ENCODE measurements around the gene UBE2S.

The UBE2S gene

GRCh38 chr19:55419103-55419502 lies 11.5 kb upstream of the UBE2S start:
- Histone ChIP-seq H3K36me3 (ENCODE audit: control insufficient read depth in 2 of 2, insufficient read depth in 1 of 2, low read length in 2 of 2) (no peaks in the 10 kb centered on the region), H3K4me3 (ENCODE audit: low read depth, low read length) (no peak overlapping the region), H3K4me1 (ENCODE audit: control insufficient read depth, insufficient read depth, low read length) (no peaks in the 10 kb centered on the region), H3K9me3 (ENCODE audit: control insufficient read depth, insufficient read depth, low read depth, low read length) (no peaks in the 10 kb centered on the region), H3K27ac (ENCODE audit: extremely low read depth, low read depth, low read length) (no peak overlapping the region)
- no peak for TF ChIP-seq ZNF18 (tag by site-specific recombination; IDR thresholded peaks at IDR 0.05)
- TF ChIP-seq ZNF792 (tag by site-specific recombination; IDR thresholded peaks at IDR 0.05) = no peak
- TF ChIP-seq ZNF341 (tag by site-specific recombination; IDR thresholded peaks at IDR 0.05; ENCODE audit: low read depth) = no peak
- TF ChIP-seq ZNF654 (tag by site-specific recombination; IDR thresholded peaks at IDR 0.05; ENCODE audit: low read depth) = no peak
- TF ChIP-seq ZBTB6 (tag by site-specific recombination; IDR thresholded peaks at IDR 0.05) = no peak
- no peak for TF ChIP-seq ZNF768 (tag by site-specific recombination; IDR thresholded peaks at IDR 0.05)
- TF ChIP-seq TSHZ1 (tag by site-specific recombination; IDR thresholded peaks at IDR 0.05; ENCODE audit: borderline replicate concordance) = no peak
- TF ChIP-seq PRDM10 (tag by site-specific recombination; IDR thresholded peaks at IDR 0.05) = no peak
- no peak for TF ChIP-seq ZNF600 (tag by site-specific recombination; IDR thresholded peaks at IDR 0.05)
- TF ChIP-seq OVOL3 (tag by site-specific recombination; IDR thresholded peaks at IDR 0.05) = no peak
- TF ChIP-seq ZNF248 (tag by site-specific recombination; IDR thresholded peaks at IDR 0.05) = no peak
- TF ChIP-seq ZNF529 (tag by site-specific recombination; IDR thresholded peaks at IDR 0.05; ENCODE audit: insufficient replicate concordance) = no peak
- no peak for TF ChIP-seq ZNF561 (tag by site-specific recombination; IDR thresholded peaks at IDR 0.05; ENCODE audit: borderline replicate concordance)
- no peak for TF ChIP-seq ZIC2 (tag by site-specific recombination; IDR thresholded peaks at IDR 0.05)
- CTCF ChIA-PET = interaction anchor here (0.6 to 4.2 kb wide), 21 partner anchors 9 to 545 kb away, joined by 3 to 58 read pairs (median 7); partner anchors contain the start of genes DNAAF3, FCAR and PPP6R1
- POLR2A ChIA-PET = interaction anchor here (0.7 to 1.4 kb wide), 3 partner anchors 12 to 156 kb away, joined by 4 to 11 read pairs (median 5); partner anchors contain the start of gene UBE2S

- Histone ChIP-seq H3K4me1 (ENCODE audit: control insufficient read depth, insufficient read depth, low read length) (no peaks in the 10 kb centered on the region), H3K9me3 (ENCODE audit: control insufficient read depth, insufficient read depth, low read depth, low read length) (no peaks in the 10 kb centered on the region), H3K36me3 (ENCODE audit: control insufficient read depth in 2 of 2, insufficient read depth in 1 of 2, low read length in 2 of 2) (no peaks in the 10 kb centered on the region), H3K27ac (ENCODE audit: extremely low read depth, low read depth, low read length) (no peak overlapping the region), H3K4me3 (ENCODE audit: low read depth, low read length) (no peak overlapping the region)
- CTCF ChIA-PET = interaction anchor here (0.5 to 4.2 kb wide), 44 partner anchors 8 to 961 kb away, joined by 3 to 58 read pairs (median 5); partner anchors contain the start of genes DNAAF3, PPP6R1 and SHISA7
- POLR2A ChIA-PET = interaction anchor here (0.6 to 1.4 kb wide), 3 partner anchors 11 to 937 kb away, joined by 3 to 11 read pairs (median 11); partner anchors contain the start of gene UBE2S
- TF ChIP-seq ZNF311 (tag by site-specific recombination; IDR thresholded peaks at IDR 0.05; ENCODE audit: borderline replicate concordance) (no peak), ZNF629 (tag by site-specific recombination; IDR thresholded peaks at IDR 0.05) (no peak), RBAK (tag by site-specific recombination; IDR thresholded peaks at IDR 0.05) (no peak), CTCF (tag by site-specific recombination; IDR thresholded peaks at IDR 0.05) (peak; percentile 61), HOXD13 (CRISPR knock-in tag; IDR thresholded peaks at IDR 0.05; ENCODE audit: borderline replicate concordance) (no peak), OSR2 (tag by site-specific recombination; IDR thresholded peaks at IDR 0.05) (no peak), BCL6B (tag by site-specific recombination; IDR thresholded peaks at IDR 0.05) (no peak), YY2 (tag by site-specific recombination; IDR thresholded peaks at IDR 0.05) (no peak)
These were observed 10.6 kb upstream of the UBE2S start for GRCh38 chr19:55418185-55418584.

Measured in HEK293 (cell line).